Activated CD4-positive, alpha-beta T cell treated with anti-CD3 and anti-CD28 coated beads, Interleukin-10, Interleukin-2, amounts not matched to agents 100 ng/mL and 50 ng/mL, durations not matched to agents 16 hours and 8 hours (primary cell): Measurements from ENCODE around the gene GRIK3.

Source experiments
- DNase-seq: peaks from one replicate; pipeline ENCODE4 v3.0.0-alpha.2; 2020

GRIK3 gene

DNA sequence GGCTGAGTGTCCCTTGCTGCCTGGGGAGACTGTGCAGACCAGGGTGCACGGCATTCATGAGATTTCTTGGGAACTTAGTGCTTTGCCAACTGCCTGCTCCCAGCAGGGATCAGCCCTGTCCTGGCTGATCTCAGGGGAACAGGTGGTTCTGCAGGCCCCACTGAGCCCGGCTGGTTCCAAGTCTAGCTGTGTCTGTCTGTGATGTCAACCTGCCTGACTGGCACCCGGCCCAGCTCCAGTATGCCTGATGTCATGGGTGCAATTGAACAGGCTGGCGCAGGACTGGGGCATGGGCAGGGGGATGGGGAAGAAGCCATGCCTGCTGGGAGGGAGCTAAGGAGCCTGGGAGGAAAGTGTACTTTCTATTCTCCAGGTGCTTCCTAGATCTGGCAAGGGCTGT lies 227.1 kb downstream of the GRIK3 start:
- DNase-seq, result no peak

DNA sequence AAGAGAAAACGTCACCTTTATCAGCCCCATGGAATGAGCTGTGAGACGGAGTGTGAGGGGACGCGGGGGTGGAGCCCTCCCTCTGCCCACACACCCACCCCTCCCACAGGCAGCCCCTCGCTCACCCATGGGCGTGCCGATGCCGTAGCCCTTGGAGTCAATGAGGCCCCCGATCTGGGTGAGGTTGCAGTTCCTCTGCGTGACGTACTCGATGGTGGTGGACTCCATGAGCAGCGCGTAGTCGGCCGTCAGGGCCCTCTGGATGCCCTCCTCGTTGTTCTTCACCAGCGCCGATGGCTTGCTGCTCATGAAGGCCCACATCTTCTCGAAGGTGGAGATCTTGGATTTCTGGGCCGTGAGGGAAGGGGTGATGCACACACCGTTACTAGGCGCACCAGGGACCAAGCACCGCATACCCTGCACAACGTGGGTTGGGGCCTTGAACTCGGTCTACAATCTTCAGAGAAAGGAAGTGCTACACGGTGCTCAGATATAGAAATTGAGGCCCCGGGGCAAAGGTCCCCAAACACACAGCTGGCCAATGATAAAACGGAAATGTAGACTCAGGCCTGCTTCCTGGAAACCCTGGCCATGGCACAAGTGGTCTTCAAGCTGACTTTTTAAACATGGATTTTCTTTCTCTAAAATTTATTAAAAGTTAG lies 228.2 kb downstream of the GRIK3 start:
- no peak for DNase-seq

DNA sequence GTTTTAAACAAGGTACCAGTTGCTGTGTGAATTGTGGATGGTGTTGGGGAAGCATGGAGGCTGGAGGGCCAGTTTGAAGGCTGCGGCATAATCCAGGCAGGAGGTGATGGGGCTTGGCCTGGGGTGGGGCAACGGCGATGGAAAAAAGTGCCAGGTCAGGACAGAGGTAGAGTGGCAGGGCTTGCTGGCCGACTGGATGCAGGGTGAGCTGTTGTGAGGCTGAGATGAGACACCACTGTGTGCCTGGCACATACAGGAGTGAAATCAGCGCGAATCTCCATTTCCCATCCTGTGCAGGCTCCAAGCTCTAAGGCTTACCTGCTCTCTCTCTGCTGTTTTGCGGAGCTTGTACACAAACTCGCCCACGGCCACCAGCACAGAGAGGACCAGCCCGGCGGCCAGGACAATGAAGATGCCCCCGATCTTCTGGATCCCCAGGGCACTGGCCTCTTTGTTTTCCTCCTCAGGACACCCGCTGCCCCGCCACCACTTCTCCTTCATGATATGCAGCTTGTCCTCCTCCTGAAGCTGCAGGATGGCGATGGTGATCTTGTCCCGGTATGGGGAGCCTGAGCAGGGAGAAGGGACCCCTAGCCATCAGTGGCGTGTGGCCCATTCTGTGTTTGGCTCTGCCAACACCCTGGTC lies 229.5 kb downstream of the GRIK3 start:
- no peak for DNase-seq

DNA sequence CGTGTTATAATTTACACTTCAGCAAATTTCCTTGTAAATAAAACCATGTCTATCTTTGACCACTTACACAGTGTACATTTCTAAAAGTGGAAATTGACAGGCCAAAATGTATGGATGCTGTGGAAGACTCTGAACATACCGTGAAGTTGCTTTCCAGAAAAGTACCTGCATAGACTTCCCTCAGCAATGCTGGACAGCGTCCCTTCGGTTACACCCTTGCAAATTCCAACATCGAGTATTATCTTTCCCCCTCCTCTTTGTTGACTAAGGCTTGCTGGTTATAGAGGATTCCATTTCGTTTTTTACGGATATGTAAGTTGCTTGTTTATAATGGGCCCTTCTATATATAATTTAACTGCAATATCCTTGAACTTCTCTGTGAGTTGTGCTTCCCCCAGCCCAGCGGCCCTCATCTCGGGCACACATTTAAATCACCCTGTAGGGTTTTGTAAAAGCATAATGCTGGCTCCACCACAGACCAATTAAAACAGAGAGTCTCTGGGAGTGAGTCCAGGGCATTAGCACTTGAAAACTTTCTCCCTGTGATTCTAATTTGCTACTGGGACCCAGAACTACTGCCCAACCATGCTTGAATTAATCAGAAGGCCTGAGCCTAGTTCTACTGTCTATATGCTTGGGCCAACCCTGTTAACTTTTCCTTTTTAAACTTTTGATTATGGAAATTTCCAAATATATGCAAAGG lies 230.3 kb downstream of the GRIK3 start:
- no peak for DNase-seq

DNA sequence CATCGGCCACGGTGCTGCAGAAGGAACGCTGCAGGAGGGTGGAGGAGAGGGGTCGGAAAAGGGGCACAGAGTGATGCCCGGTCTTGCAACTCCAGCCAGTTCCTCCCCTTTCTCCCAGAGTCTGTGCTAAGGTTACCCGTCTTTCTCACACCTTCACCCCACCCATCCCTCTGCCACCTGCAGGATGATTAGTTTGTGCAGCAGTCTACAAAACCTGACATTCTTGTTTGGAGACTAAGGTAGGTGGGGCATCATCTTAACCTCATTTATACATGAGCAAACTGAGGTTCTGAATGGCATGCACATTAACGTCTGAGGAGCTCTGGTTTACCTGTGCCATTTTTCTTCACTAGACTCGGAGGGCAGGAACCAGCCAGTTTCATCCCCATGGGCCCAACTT lies 232.3 kb downstream of the GRIK3 start:
- DNase-seq, result no peak

DNA sequence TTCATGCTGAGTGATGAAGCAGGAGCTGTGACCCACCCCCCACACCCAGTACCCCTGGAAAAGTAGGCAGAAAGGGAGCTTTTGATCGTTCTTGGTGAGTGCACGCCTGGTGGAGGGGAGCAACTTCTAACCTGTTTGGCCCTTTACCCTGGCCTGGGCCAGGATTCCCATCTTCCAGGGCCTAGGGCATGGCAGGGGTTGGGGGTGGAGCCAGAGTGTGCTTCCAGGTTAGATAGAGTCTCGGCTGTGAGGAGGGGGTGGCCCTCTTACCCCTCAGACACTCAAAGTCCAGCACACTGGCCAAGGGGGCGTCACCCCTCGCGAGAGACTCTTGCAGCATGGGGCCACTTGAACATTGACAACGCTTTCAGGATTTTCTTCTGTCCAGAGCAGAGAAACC lies 236.6 kb downstream of the GRIK3 start:
- DNase-seq, result no peak

DNA sequence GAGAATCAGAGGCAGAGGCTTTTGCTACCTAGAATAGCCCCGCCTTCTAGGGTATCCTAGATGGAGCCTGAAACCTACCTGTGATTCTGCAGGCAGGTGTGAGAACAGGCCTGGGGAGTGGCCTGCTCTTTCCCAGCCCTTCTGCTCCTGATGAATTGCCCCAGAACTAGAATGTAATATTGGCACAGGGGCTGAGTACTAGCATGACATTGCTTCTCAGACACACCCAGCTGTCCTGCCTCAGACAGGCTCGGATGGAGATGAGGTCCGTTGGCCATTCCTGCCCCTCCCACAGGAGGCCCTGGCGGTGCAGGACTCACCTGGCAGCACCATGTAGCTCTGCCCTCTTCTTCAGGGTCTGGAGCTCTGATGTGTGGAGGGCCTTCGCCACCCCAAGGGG lies 237.6 kb downstream of the GRIK3 start:
- no peak for DNase-seq

DNA sequence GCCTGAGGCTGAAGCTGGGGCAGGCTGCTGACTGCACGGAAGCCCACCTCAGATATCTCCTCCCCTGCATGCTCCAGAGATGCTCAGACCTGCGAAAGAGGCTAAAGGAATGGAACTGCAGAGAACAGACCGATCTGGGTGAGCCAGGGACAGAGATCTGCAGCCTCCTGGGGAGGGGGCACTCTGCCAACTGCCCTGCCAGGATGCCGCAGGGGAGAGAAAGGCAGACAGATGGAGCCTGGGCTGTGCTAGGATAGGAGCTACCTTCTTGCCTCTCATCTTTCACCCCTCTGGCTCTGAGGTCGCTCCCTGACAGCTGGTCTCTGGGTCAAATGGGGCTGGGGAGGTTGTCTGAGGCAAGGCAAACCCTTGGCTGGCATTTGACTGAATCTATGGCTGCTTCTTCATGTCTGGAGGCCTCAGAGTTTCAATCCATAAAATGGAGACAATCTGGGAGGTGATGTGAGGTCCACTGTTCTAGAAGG lies 238.2 kb downstream of the GRIK3 start:
- DNase-seq, result no peak

DNA sequence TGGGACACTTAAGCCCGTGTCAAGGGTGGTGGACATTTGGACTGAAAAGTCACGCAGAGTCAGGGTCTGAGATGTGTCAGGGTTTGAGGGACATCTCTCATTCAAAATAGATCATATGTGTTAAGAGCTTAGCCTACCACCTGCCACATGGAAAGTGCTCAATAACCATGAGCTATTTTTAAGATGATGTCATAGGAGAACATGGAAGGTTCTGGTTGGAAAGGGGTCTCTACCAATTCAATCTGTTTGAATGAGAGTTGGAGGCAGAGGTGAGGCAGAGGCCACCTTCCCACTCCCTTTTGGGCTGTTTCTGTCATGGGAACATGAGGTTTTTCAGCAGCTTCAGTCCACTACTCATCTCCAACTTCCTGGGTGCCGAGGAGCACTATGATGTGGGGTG lies 239.9 kb downstream of the GRIK3 start:
- DNase-seq, result no peak

DNA sequence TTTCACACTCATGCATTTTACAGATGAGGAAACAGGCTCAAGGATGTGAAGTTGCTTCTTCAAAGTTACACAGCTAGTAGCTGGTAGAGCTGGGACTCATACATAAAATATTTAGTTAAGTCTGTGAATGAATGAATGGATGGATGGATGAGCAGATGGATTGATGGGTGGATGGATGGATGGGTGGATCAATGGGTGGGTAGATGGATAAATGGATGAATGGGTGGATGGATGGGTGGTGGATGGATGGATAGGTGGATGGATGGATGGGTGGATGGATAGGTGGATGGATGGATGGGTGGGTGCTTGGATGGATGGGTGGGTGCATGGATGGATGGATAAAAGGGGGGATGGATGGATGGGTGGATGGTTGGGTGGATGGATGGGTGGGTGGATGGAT lies 240.9 kb downstream of the GRIK3 start:
- DNase-seq, result no peak

DNA sequence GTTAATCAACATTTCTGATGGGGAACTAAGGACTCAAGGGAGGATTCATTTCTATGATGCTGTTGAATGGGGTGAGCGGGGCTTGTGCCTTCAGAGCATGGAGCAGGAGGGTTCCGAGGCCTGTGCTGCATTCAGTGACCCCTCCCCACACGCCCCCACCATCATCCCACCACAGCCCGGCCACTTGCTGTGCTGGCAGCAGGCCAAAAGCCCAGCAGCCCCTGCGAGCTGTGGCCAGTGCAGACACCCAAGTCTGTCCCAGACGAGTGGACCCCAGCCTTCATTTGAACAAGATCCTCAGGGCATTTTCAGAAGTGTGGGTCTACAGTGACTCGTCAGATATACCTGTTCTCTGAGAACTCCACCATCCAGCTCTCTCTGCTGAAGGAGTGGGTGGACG lies 242.0 kb downstream of the GRIK3 start:
- no peak for DNase-seq

DNA sequence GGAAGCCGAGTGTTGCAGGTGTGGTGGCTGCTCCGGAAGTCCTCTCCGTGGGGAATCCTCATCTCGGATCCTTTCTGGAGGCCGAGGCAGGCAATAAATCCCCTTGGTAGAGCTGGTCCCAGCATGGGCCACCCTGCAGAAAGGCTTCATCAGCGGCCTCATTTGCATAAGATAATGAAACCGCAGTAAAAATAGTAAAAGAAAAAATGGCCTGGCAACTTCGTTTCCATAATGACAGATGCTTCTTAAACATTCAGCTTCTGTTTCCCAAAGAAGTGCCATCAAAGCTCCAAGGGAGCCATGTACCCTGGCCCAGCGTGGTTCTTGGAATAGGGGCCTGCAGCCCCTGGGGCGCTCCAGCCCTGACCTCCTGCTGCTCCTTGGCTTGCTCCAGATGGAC lies 244.1 kb downstream of the GRIK3 start:
- DNase-seq, result no peak

DNA sequence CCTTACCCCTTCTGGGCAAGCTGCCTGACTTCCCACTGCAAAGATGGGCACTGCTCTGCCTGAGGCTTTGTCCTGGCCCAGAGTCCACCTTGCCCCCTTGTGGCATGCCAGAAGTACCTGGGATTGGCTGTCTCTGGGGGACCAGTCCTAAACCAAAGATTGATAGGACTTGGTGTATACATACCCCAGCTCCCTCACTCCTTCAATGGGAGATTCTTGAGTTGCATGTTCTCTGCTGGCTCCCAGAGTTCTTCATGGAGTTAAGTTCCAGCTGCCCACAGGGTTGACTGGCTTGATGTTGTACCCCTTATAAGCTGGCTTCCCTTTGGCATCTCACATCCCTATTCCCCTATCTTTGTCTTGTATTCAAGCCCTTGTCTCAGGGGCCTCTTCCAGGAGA lies 244.8 kb downstream of the GRIK3 start:
- DNase-seq, result no peak

DNA sequence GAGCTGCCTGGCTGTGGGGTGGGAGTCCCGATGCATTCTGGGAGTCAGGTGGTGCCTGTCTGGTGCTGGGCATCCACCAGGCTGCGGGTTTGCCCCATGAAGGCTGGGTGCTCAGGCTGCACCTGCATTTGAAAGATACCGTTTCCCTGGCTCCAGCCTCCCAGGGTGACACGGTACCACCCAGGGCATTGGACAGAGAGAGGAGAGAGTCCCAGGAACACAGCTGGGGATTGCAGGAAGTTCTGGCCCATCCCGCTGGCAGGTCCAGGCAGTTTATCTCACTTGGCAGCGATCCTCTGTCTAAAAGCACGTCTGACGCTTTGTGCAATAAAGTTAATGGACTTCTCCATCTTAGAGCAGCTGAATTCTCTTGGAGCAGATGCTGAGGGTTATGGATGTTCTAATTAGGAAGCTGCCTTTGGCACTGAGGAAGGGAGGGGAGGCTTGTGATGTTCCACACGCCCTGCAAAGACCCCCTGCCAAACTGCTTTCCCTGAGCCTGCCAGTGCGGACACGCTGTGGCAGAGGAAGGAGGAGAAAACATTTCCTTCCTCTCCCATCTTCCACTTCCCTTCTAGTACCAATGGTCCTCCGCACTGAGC lies 246.9 kb downstream of the GRIK3 start:
- DNase-seq, result no peak

DNA sequence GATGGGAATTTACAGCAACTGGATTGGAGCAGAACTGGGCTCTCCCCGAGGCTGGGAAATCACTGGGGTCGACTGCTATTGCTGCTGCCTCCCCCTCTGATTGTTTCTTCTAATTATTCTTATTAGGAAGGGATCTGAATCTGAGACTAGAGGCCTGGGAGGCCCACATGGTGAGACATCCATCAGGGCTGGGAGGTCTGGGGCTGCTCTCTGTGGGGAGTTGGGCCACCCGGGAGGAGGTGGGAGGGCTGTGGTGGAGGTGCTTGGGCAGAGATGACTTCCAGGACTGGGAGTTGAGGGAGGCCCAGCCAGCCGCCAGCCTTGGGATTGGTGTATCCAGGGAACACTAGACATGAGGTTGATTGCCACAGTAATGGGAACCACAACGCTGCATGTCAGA lies 247.9 kb downstream of the GRIK3 start:
- no peak for DNase-seq

DNA sequence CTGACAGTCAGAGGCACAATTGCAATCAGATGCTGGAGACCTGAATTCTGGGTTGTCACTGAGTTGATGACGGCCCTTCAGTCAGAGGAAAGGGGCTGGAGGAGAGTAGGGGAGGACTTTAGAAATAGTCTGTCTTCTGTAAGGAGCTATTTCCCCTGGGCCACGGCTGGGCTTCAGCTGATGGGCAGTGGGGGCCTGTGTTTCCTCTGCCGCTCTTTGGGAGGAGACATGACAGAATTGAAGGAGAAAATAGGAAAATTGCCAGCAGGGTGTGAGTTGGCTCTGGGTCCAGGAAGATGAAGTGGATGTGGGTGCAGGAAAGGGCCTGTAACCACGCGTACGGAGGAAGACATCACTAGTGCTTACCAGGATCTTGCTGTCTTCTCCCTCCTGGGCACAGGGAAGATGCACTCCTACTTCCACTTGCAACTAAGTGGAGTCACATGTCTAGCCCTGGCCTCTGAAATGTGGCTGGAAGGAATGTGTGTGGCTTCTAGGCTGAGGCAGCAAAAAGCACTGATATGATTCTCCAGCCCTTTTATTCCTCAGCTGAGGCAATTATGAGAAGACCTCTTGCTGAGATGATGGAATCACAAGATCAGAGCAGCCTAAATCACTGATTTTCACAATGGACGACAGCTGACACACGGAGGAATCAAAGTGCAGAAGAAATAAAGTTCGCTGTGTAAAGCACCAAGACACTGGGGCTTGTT lies 250.0 kb downstream of the GRIK3 start:
- DNase-seq, result no peak

DNA sequence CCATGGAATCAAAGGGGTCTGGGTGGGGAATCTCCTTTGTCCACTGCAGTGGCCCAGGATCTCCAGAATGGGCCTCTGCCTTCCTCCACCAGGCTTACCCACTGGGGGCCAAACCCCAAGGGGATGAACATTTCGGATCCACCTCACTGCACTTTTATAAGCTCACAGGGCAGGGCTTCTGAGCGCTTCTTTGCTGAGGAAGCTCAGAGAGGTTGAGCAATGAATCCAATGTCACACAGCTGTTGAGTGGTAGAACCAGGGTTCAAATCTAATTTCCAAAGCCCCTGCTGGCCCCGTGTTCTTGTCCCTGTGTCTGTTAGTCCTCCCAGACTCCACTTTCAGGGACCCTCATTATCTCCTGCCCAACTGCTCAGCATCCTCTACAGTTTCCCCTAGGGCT lies 250.8 kb downstream of the GRIK3 start:
- no peak for DNase-seq

DNA sequence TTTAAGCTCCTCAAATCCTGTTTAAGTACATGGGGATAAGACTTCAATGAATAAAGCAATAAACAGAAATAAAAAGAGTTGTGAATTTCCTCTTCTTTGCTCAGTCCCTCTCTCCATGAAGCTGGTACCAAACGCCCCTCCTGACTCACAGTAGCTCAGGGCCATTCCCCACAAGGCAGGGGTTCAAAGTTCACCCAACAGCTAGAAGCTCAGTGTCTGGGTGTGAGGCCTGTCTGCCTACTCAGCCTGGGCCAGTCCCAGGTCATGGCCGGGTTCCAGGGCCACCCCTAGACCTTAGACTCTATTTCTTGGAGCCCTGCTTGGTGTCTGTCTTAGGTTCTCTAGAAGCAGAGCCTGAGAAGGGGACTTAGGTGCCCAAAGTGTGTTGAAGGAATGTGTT lies 251.5 kb downstream of the GRIK3 start:
- DNase-seq, result no peak

DNA sequence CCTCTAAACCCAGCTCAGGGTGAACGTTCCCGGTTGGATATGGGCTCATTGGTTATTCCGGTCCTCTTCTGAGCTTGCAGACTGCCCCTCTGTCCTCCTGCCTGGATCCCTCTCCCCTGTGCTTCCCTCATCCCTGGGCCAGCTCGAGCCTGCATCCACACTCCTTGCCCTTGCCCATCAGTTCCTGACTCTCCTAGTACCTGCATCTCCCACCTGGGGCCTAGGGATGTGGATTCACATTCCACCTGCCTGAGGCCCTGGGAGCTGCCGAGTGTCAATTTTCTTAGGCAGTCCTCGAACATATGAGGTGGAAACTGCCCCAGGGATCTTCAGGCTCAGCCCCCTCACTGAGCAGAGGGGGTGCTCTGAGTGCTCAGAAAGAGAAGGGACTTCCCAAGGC lies 252.2 kb downstream of the GRIK3 start:
- DNase-seq, result no peak

DNA sequence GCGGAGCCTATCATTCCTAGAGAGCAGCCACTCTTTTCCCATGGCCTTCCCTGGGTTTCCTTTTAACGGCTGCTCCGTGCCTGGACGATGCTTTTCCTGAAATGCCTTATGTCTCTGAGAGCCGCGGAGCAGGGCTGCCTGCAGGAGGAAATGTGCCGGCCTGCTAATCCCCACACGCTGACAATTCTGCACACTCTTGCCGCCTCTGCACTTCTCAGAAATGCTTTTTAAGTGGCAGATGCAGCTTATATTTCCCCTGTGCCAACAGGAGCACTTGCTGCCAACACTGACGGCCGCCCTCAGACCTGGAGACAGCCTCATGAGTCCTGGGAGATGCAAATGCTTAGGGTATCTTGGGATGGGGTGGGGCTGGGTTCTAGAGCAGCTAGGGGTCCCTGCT lies 253.2 kb downstream of the GRIK3 start:
- DNase-seq, result no peak

DNA sequence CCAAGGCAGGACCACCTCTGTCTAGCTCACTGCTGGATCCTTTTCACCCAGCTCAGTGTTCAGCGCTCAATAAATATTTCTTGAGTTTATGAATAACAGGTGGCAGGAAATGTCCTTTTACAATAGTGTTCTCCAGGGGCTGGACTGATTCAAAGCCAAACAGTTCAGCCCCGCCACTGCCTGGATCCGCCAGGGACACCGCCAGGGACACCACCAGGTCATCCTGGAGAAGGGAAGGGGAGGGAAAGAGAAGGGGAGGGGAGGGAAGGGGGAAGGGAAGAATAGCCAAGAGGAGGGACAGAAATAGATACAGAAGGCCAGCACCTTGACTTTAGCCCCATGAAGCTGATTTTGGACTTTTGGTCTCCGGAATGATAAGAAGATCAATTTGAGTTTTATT lies 255.6 kb downstream of the GRIK3 start:
- no peak for DNase-seq

DNA sequence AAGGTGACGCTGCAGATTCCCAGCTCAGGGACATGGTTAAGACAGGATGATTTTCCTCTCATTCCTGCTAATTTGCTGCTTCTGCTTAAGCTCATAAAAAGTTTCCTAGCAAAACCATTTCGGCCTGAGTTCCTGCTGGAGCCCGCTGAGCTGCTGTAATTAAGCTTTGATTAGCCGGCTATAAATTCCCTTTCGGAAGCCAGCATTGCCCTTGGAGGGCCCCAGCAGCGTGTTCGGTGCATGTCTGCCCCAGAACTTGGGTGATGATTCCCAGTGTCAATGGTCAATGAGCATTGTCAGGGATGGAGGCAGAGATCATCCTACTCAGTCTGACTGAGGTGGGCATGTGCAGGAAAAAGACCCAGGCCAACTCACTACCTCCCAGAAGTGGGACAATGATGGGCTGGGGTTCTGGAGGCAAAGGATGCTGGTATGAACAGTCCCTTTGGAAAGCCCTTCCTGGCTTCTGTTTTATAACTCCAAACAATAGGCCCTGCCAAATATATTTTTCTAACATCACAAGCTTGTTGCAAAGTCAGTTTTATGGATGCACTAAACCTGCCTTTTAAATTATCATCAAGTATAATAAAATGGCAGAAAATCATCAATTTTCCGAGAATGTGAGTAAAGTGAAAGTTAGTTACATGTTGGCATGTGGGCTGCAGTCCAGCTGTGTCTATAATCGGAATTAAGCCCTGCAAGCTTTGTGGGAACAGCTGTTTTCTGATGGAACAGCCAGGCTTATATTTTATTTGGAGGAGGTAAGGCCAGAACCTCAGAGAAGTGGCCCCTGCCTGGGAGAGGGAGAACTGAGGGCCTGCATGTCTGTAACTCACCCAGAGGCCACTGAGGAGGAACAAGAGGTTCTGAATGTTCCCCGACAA lies 257.1 kb downstream of the GRIK3 start:
- DNase-seq, result no peak
